ENCODE results near the gene AARS1.
"Not testable (repeated sequence)": the region's sequence is repeated elsewhere in the genome, so short reads cannot be mapped to it uniquely, and the experiment has no call there.

Gene AARS1

GRCh38 chr16:70270176-70270575 lies 19.1 kb downstream of the AARS1 start:
- DNase-seq, result no peak

- DNase-seq, result no peak
Observed at GRCh38 chr16:70269471-70269870, 19.8 kb downstream of the AARS1 start.

GRCh38 chr16:70267922-70268321 lies 21.4 kb downstream of the AARS1 start:
- DNase-seq, result not testable (repeated sequence)

- DNase-seq, result peak; percentile 64
Observed at GRCh38 chr16:70267516-70267915, 21.8 kb downstream of the AARS1 start.

- not testable (repeated sequence) for DNase-seq
Observed at GRCh38 chr16:70259903-70260302, 29.4 kb downstream of the AARS1 start.

GRCh38 chr16:70258946-70259345 lies 30.4 kb downstream of the AARS1 start:
- no peak for DNase-seq

GRCh38 chr16:70258065-70258464 lies 31.2 kb downstream of the AARS1 start:
- DNase-seq, result no peak

GRCh38 chr16:70257391-70257790 lies 31.9 kb downstream of the AARS1 start:
- peak; percentile 24 for DNase-seq

- no peak for DNase-seq
Observed at GRCh38 chr16:70255574-70255973, 33.7 kb downstream of the AARS1 start.

GRCh38 chr16:70254965-70255286 lies 34.4 kb downstream of the AARS1 start:
- no peak for DNase-seq

GRCh38 chr16:70254180-70254964 lies 34.9 kb downstream of the AARS1 start:
- DNase-seq, result no peak

GRCh38 chr16:70253291-70254106 lies 35.8 kb downstream of the AARS1 start:
- peak; percentile 42 for DNase-seq

GRCh38 chr16:70252355-70252988 lies 36.8 kb downstream of the AARS1 start:
- DNase-seq, result peak; percentile 15

GRCh38 chr16:70251629-70252354 lies 37.5 kb downstream of the AARS1 start, which contains the start of gene EXOSC6:
EXOSC6 (minus strand) TSS chr16:70251940; CDS start chr16:70251900, 40 bp downstream.
- DNase-seq, result peak; percentile 97

GRCh38 chr16:70250748-70251628 lies 38.3 kb downstream of the AARS1 start:
- peak; percentile 64 for DNase-seq

GRCh38 chr16:70249697-70250096 lies 39.6 kb downstream of the AARS1 start:
- DNase-seq, result not testable (repeated sequence)

- not testable (repeated sequence) for DNase-seq
Observed at GRCh38 chr16:70238773-70239172, 50.5 kb downstream of the AARS1 start.

GRCh38 chr16:70231831-70232230 lies 57.5 kb downstream of the AARS1 start:
- DNase-seq, result not testable (repeated sequence)

GRCh38 chr16:70226024-70226423 lies 63.3 kb downstream of the AARS1 start:
- DNase-seq, result not testable (repeated sequence)

GRCh38 chr16:70225430-70225829 lies 63.9 kb downstream of the AARS1 start:
- not testable (repeated sequence) for DNase-seq

- DNase-seq, result not testable (repeated sequence)
Observed at GRCh38 chr16:70224645-70225044, 64.7 kb downstream of the AARS1 start.

Data from eye (tissue), 1 donor.